HG02678 (cell line): Measurements from ENCODE around the gene LRBA.

ENCODE experiments used
- ATAC-seq: cut with Tn5 transposase; IDR thresholded peaks from one replicate; pipeline ENCODE4 v1.9.1; 2021; ENCODE audit warnings: mild to moderate bottlenecking, moderate library complexity; ENCODE audit not compliant: unreplicated experiment

The LRBA gene

DNA sequence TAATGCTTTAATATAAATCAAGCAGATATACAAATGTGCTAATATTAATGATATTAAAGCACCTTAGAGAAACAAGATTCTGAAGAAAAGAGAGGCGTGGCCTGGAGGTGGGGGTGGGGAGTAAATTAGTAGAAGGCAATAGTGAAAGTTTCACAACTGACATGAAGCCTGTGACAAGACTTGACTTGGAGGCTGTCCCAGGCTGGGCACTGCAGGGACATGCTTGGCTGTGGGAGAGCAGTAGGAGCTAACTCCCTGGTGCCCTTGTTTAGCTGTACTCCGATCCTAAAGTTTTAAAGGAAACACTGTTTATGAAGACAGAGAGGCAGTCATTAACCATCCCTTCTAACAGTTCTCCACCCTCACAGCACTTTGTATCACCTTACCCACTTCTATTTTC is 672.1 kb downstream of the LRBA start:
- ATAC-seq, result no peak

DNA sequence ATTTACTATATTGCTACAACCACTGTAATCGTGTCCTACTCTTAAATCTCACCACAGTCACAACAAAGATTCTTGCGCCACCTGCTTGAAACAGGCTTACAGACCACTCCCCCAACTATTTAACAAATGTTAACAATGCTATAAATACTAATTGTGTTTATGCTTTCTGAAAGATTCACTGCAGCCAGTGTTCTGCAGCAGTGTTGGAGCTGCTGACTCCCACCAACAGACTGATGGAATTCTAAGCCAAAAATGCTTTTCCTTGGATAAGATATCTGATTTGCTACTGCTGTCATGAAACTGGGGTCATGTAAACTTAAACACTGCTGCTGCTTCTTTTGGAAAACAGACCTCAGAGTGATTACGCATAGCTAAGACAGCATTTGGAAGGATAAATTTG is 677.4 kb downstream of the LRBA start:
- no peak for ATAC-seq

DNA sequence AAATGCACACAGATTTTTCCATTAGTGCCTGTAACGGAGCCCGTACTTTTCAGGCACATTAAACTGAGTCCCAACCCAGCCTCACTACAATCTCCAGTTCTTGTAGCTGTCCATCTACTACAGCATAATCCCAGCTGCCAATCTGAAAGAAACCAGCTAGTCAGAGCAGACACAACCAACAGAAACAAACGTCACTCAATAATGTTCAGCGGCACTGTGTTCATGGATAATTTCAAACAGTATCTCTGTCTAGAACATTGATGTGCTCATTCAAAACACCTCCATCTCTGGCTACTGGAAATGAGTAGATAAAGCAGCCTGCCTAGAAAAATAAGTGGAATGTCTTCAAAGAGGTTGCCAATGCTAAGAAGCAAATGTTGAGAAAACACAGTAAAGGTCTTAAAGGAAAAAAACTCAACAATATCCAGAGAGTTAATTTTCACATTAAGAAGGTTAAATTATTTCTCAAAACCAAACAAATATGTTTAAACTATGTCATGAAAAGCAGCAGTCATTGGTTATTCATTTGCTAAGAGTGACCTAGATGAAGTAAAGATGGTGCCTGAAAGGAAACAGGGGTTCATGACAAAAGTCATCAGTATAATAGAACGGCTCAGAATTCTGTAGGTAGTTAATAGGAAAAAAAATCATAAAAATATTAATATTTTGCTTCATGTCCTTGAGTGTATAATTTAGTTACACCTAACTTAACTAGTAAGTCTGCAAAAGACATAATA is 678.2 kb downstream of the LRBA start:
- no peak for ATAC-seq

DNA sequence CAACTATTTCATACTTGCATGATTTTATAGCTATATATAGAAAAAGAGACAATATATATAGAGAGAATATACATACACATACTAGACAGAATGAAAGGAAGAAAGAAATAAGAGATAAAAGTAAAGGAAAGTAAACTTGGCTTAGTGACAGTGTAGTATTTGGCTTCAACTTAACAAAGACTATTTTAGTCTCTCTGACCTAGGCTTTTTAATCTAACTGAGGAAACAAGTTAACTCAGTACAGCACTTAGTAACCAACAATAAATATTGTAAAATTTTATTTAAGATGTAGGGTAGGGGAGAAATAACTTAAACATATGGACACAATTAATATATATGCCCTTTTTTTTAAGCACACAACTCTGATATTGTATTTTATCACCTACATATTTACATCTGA is 682.1 kb downstream of the LRBA start:
- no peak for ATAC-seq

DNA sequence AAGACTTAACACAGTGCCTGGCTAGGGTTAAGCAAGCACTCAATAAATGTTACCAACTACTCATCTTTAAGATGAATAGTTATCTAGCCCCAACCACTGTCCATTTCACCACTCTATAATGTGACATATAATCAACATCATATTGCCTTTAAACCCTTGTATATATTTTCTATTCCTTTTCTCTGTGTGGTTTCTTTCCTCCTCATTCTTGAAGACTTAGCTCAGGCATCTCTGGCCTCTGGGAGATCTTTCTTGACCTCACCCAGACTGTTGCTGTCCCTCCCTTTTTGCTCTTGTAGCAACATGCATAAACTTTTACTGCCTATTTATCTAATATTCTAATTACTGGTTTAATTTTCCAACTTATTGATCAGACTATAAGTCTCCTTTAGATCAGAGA is 683.0 kb downstream of the LRBA start:
- ATAC-seq, result no peak

DNA sequence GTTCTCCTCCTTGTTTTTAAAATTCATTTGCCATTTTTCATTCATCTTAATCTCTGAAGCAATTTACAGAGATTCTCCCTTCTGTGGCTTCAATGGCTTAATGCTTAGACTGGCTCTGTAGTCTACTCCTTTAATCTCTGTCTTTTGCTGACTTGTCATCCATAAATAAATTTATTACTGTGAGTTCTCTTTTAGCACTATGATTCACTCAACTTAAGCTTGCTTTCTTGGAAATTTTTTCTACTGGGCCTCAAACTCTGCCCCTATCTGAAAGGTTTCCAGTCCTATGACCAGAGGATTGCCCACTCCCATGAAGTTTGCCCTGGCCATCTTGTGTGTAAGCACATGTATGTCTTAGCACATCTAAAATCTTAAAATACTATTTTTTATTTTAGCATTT is 685.7 kb downstream of the LRBA start:
- ATAC-seq, result no peak

DNA sequence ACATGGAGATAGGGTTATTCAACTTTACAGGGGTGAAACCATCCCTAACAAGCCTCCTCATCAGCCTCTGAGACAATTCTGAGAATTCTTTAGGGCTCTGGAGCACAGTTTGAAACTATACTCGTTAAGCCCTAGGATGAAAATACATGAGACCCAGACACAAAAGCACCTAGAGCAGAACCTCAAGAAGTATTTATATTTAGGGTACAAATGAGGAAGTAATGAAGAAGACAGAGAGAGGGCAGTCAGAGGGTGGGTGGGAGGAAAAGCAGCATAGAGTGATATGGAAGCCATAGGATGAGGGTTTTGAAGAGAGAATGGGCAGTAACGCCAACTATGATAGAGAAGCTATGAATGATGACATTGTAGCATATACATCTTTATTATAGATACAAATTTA is 686.6 kb downstream of the LRBA start:
- no peak for ATAC-seq

DNA sequence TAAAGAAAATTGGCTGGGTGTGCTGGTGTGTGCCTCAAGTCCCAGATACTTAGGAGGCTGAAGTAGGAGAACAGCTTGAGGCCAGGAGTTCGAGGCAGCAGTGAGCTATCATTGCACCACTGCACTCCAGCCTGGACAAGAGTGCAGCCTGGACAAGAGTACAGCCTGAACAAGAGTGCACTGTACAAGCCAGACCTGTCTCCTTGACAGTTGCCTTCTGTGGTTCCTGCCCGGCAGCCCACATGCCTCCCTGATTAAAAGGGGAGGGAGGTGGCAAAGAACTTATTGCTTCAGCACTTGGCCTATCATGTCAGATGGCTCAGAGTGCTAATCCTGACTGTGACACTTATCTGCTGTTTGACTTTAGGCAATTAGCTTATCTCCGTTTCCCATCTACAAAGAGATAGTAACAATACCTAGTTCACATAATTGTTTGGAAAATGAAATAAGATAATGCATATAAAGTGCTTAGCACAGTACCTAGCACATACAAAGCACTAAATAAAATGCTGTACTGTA is 687.8 kb downstream of the LRBA start:
- no peak for ATAC-seq

DNA sequence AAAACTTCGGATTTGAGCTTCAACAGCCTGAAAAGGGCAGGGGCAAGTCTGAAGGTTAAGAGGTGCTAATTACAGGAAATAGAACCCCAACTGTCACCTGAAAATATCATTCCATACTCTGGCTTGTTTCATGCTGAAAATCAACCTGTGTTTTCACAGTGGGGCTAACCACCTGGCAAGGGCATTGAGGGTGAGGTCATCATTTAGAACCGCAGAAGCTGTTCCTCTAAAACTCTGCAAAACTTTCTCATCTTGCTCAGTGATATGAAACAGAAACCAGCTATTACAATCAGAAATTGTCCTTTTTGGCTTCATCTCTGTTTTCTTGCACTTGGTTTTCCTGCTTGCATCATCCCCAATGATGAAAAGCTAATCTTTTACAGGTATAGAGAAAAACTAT is 689.2 kb downstream of the LRBA start:
- peak; percentile 99 for ATAC-seq

DNA sequence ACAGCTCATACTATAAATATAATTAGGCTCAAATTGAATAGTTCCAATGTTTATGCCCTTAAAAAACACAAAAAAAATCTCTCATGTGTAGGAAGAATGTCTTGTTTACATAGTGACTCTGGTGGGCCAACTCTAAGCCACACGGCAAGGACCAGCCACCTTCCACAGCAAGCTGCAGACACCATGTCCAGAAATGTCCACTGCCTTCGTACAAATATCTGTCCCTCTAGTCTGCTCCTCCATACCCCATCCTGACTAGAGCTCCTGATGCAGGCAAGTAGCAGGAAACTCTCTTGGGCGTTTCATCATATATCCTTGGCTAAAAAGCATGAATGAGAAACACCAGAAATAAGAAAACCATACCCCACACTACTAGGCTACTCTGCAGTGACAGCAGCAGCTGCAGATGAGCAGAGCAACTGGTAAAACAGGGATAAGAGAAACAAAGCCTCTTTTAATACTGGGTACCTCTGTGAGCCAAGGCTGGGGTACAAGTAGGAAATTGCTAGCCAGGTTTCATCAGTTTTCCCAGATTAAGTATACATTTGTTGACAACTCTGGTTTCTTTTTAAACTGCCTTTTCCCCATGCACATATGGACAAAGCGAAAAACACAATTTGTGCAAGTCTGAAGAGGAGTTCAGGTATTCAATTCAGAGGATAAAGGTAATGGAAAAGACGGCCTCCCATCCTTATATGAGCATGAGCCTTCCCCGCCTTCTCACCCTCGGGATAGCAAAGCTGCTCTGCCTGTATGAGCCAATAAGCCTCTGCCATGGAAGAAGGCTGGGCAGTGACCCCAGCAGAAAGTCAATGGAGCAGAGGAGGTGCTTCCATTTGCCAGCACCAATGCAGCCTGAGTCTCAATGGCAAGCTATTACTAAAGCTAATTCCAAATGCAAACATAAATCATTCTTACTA is 691.4 kb downstream of the LRBA start:
- no peak for ATAC-seq

DNA sequence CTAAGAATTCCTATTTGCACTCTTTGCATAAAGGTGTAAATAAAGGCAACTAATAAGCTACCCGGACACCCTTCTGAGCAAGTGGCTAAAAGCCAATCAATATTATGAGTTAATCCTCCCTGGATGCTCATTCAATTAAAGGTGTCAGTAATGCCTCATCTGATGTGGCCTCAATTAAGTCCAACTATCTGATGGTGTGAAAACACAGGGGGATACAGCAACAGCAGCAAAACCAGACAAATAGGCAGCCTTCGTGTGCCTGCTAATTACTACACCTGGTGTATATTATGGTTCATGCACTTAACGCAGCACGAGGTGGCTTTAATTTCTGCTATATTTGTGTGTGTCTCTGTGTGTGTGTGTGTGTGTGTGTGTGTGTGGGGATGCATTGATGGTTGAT is 692.4 kb downstream of the LRBA start:
- ATAC-seq, result no peak

DNA sequence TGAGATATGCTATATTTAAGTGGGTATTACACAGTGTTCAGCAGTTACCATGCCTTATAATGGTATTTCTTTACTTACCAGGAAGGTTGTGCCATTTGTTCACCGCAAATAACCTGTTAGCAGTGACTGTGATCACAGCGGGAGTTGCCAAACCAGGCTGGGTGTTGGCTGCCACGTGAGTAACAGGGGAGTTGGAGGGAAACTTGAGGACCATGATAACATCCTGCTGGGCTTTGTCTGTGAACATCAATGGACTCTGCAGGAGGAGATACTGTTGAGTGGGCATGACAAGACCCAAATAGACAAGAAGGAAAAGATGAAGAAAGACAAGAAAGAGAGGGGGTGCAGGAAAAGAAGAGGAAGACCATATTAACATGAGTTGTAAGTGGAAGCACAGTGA is 694.0 kb downstream of the LRBA start:
- no peak for ATAC-seq

DNA sequence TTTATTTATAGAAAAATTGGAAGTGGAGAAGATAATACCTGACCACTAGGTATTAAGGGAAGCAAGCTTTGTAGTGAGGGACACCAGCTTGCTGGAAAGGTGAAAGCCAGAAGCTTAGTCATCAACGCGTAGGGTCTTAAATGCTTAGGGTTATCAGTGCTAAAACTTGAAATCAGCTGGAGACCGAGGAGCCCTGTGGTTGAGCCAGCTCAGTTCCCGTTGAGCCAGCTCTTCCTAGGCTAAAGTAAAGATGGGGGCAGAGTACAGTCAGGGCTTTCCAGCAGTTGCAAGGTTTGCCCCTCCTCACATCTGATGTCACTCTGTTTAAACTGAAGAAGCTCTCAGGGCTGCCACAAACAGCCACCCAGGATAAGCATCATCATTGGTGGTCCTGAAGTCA is 696.1 kb downstream of the LRBA start:
- no peak for ATAC-seq

DNA sequence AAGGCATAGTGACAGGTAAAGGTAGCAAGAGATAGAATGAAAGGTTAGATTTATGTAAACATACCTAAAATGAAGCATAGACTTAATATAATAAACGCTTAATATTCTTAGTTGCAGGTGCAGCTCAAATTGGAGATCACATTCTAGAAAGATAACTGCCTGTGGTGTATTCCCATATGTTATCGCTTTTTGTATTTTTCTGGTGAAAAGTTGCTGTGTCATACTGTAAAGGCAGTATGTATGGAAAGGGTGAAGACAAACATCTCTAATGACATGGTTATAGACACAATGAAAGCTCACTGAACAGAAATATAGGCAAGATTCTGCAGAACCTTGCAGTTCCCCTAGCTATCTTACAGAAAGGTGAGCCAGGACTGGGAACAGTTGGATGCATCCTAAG is 696.6 kb downstream of the LRBA start:
- ATAC-seq, result no peak

DNA sequence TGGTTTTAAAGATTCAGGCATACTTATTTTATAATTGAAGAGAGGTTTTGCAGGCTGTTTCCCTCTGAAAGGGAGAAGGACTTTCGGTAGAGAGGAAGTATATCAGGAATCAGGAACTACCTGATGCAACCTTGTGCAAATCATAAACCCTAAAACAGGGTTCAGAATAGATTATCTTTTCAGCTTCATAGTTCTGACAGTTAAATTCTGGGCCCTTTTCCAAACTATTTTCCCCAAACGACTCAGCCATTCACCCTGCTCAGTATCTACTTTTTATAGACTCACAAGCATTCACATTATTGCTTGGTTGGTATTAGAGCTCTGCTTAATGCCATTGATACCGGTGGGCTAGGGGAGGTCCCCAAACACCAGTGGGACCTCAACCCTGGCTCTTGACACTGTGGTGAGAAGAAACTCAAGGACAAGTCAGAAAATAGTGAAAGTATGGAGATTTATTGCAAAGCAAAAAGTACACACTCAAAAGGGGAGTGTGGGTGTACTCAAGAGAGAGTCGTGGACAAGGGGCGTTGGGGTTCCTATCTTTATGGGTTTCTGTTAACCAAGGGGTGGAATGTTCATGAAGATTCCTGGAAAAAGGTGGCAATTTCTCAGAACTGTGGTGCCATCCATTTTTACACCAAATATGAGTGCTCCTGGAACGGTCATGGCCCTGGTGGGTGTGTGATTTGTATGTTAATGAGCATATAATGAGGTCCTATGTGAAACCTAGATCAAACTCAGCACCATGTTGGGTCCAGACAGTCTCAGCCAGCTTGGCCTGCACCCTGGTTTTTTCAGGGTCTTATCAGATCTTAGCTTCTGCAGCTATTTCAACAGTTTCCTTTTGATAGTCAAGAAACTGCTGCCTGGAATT is 698.5 kb downstream of the LRBA start:
- ATAC-seq, result no peak

DNA sequence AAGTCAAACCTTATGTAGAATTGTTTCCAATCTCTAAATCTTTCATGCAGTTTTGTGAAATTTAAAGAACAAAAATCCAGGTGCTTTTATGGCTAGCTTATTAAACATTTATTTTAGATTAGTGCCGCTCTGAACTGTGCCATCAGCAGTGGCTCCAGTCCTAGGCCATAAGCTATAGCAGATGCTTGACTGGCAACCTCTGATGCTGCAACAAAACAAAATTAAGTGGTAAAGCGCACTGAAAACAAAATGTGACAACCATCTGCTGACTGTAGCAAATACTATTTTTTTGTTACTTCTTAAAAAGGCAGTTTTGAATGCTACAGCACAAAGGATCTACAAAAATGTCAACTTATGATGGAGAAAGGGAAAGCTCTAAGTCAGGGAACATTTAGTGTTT is 699.4 kb downstream of the LRBA start:
- ATAC-seq, result no peak

DNA sequence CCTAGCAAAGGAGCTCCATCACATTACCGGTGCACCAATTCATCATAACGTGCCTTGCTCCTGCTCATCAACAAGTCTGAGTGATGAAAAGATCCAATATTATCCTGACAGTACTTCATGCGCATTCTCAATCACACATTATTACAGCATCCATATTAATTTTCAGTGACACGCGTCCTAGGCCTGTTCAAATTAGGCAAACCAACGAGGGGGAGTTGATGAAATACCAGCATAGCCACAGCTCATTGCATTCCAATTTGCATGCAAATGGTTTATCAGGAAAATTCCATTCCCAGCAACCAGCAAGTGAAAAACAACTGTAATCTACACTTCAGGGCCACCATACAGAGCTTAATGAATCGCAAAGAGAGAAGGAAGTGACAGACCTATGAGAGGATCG is 699.9 kb downstream of the LRBA start:
- ATAC-seq, result no peak

DNA sequence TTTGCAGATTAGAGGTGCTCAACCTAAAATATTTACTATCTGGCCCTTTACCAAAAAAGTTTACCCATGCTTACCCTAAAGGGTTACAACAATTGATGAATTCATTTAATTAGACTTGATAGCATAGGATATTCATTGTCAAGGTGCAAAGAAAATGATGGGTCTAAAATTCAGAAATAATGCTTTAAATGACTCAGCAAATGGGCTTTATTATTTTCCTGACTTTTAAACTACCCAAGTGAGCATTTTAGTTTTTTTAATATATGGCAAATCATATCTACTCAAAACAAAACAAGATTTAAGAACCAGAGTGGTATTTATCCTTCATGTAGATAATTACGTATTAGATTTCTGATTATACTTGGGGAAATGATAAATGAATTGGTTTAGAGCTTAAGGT is 701.1 kb downstream of the LRBA start:
- ATAC-seq, result no peak

DNA sequence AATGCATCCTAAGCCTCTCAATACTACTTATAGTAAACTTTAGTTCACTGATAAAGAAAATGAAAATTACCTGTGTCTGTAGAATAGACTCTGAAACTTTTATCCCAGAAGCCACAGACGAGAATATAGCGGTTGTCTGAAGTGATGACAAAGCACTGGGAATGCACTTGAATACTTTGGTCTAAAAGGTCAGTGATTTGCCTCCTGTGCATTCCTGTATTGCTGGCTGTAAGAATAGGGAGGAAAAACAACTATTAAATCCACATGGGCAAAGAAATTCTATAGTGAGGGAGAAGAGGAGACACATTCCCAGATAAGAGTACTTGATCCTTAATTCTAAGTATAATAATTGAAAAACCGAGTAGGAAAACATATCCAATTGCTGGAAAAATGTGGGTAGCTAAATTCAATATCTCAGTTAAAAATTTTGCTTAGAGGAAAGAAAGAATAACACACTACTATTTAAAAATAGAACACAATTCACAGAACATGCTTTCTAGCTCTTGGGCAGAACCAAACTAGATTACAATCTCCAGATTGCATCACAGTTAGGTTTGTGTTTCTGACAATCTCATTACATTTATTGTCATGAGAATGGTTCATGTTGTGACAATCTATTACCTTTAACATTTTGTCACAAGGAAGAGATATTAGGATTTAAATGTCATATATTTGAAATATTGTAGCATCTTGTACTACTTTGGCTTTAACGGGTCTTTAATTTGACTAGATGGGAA is 704.8 kb downstream of the LRBA start:
- ATAC-seq, result no peak

DNA sequence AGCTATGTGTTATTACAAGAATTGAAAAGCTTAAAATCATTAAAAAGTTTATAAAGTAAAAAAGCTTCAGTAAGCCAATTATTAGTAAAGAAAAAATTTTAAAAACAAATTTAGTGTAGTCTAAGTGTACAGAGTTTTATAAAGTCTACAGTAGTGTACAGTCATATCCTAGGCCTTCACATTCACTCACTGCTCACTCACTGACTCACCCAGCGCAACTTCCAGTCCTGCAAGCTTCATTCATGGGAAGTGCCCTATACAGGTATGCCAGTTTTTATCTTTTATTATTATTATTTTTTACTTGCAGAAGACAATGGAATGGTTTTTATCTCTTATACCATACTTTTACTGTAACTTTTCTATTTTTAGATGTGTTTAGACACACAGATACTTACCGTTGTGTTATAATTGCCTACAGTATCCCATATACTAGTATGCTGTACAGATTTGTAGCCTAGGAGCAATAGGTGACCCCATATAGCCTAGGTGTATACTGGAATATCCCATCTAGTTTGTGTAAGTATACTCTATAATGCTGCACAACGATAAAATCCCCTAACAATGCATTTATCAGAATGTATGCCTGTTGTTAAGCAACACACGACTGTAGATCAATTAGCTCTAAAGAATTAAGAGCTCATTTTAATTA is 706.1 kb downstream of the LRBA start:
- ATAC-seq, result no peak
